Measurements from ENCODE around the gene TBL1XR1.
A peak's percentile ranks its signal among the peaks of the same experiment; 100 is the strongest.

The TBL1XR1 gene

DNA sequence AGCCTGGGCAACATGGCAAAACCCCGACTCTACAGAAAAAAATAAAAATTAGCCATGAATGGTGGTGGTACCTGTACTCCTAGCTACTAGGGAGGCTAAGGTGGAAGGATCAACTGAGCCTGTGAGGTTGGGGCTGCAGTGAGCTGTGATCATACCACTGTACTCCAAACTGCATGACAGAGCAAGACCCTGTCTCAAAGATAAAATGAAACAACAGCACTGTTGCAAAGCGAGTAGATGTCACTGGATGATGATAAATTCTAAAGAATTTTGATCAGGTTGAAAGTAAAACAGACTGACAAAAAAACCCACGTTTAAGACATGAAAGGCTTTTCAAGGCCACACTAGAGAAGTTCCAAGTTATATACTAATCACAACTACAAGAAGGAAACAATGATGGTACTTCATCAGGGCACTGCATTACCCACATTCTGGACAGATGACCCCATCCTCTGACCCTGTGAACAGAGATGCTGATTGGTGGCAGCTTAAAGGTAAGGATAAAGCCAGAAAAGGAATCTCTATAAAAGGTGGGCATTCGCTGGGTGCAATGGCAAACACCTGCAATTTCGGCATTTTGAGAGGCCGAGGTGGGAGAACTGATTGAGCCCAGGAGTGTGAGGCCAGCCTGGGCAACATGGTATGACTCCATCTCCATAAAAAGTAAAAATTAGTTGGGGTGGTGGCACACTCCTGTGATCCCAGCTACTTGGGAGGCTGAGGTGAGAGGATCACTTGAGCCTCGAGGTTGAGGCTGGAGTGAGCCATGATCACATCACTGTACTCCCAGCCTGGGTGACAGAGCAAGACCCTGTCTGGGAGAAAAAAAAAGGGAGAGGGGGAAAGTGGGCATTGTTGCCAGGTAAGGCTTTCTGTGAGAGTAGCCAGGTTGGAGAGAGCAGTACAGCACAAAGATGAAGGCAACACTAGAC, 59.2 kb downstream of the TBL1XR1 start:
- no peak for DNase-seq

DNA sequence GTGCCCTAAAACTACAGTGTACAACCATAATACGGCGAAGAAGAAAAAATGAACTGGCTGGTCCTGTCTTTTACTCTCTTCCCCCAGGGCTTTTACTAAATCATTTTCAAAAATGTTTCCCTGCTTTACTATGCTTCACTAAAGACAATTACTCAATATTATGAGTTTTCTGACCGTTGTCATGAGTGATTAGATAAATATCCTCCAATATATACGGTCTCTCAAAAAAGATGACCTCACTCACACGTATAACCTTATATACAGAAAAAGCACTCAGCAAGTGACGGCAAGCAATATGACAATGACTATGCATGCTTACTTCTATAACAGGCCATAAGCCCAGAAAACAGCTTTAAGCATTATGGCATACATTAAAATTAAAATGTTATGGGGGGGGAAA, 60.5 kb downstream of the TBL1XR1 start:
- no peak for DNase-seq

DNA sequence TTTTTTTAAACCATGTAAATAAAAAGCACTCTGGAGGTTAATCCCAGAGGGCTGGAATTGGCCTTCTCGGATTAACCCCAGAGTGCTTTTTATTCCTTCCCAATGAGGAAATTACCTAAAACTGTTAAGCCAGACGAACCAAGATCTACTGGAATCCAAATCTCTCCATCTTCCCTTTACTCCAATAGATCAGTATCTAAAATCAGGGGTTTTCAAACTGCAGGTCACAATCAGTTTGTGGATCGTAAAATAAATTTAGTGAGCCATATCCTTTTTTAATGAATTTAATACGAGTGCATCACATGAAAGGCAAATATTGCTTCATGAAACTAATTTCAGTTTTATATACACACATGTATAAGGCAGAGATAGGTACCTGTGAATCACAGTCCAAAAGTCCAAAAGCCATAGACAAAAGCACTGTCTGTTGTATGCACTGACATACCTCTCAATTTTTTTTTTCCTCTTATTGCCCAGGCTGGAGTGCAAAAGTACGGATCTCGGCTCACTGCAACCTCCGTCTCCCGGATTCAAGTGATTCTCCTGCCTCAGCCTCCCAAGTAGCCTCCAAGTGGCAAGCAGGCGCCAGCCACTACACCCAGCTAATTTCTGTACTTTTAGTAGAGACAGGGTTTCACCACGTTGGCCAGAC, 61.3 kb downstream of the TBL1XR1 start:
- DNase-seq: no peak

DNA sequence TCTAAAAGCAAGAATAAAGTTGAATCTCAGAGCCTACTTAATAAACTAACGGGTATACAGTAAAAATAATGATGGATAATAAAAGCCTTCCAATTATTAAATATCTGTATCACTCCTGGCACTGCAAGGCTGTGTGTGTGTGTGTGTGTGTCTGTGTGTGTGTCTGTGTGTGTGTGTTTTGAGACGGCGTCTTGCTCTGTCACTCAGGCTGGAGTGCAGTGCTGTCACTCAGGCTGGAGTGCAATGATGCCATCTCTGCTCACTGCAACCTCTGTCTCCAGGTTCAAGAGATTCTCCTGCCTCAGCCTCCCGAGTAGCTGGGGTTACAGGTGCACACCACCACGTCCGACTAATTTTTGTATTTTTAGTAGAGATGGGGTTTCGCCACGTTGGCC, 62.5 kb downstream of the TBL1XR1 start:
- DNase-seq: no peak

DNA sequence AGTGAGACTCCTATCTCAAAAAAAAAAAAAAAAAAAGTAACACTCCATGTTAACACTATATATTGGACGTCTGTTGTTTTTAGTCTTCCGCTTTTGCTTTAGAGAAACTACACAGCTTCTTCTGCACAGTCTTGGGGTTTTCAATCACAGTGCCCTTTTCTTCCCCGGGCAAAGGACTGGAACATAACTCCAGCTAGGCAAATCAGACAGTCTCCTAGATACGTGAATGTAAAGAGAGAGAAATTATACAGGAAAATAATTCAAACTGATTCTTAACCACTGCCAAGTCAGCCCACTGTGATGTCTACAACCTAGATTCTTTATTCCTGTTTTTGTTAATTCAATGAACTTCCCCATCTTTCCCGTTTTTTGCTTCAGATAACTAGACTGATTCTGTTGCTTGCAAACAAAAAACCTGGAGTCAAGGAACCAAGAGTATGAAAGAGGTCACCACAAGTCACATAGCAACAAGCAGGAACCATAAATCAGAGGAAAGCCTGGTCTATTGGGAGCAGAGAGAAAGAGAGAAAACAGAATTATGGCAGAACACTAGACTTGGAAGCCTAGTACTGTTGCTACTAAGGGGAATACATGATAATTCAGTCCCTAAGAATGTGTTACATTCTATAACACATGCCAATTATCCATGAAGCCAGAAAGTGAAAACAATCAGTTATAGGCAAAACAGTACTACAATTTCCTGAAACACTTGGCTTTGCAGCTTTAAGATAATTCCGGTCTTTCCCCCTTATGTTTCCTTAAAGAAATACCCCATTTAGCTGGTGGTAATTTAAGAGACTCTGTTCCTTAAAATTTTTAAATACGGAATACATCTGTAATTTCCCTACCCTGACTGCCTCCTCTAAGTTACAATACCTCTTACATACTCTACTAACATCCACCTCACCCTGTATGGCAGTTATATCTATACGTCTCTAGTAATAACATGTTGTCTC, 63.1 kb downstream of the TBL1XR1 start:
- DNase-seq: peak in 2 of 3 donors; percentile 39 to 43

DNA sequence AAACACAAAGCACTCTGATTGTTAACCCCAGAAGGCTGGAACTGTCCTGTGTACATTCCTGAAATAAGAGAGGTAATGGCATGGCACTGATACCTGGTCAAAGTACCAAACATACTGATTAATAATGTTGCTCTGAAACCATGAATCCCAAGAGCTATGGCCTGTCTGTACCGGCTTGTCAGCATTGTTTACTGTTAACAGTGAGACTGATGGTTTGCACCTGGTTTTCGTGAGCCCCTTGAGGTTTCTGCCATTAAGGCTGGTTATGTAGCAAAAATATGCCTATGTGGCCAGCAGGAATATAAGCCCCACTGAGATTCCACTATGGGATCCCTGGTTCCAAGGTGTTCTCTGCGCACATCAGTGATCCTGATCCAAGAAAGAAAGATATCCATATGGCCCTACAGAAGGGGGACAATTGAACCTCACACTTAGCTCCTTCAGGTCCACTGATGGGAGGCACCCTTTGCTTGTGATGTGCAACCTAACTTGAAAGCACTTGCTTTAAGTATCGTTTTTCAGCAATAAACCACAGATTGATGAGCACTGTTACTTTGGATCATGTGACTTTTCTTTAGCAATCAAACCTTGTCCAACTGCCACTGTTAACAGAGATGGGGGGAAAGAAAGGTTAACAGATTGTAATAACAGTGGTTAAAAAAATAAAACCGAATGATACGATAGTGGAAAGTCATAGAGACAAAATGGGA, 65.2 kb downstream of the TBL1XR1 start:
- no peak for DNase-seq

DNA sequence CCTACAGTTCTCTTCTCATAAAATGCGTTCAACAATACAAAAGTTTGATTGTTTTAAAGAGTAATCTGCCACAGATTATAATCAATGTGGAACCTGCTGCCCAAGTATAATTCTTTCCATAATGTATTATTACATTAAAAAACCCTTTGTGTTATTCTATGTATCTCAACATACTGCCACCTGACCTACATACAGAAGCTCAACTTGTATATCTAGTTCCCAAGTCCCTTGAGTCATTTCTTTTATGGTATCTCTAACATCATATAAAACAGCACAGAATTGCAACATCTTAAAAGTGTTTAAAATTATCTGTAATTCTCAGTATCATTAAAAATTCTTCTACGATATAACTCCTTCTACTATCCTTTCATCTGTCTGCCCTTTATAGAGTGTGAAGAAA, 70.3 kb downstream of the TBL1XR1 start:
- DNase-seq: no peak

DNA sequence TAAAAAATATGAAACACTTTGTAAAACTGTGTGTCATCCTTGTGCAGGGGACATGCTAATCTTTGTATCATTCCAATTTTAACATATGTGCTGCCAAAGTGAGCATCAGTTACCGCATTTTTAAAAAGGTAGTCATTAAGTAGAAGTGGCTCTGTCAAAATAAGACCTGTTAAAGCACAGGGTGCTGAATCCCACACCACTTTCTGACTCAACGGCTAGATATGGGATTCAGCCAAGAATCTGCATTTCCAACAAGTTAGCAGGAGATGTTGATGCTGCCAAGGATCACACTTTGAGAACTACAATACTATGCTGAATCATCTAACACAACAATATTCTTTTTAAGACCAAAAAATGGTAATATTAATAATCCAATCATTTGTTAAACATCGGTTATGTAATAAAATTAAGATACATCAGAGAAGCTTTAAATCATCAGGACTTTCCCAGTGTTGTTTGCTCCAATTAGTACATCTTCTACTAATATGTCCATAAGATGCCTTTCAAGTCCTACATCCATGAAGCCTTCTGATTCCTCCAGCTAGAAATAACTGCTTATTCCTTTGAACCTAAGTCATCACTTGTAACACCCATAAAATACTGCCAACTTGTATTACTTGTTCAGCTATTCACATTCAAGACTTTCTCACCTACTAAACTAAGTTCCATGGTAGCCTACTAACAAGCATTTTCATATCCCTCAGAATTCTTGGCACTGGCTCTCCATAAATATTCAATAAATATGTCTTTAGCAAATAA, 71.1 kb downstream of the TBL1XR1 start:
- no peak for DNase-seq

DNA sequence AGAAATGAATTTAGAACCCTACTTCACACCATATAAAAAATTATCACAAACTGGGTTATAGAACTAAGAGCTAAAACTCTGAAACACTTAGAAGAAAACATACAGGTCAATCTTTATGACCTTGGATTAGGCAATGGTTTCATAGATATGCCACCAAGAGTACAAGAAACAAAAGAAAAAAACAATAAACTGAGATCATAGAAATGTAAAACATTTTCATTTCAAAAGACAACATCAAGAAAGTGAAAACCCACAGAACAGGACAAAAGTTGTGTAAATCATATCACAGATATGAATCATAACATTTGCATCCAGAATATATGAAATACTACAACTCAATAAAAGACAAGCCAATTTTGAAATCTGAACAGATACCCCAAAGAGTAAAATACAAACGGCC, 72.4 kb downstream of the TBL1XR1 start:
- DNase-seq: no peak

DNA sequence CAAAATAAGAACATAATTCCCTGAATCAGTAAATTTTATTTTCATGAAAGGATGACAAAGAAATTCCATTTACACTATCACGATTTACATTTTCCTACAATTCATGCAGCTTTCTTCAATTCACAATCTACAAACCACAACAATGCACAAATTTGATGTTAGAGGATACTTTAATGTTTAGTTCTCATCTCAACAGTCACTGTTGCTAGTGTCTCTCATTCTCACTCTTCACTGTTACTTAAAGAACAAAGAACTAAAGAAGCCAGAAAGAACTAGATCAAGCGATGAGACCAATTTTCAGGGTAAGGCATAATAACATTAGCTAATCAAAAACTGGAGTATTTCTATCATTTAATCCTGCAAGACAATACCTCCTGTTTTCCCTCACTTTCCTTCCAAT, 73.5 kb downstream of the TBL1XR1 start:
- no peak for DNase-seq

DNA sequence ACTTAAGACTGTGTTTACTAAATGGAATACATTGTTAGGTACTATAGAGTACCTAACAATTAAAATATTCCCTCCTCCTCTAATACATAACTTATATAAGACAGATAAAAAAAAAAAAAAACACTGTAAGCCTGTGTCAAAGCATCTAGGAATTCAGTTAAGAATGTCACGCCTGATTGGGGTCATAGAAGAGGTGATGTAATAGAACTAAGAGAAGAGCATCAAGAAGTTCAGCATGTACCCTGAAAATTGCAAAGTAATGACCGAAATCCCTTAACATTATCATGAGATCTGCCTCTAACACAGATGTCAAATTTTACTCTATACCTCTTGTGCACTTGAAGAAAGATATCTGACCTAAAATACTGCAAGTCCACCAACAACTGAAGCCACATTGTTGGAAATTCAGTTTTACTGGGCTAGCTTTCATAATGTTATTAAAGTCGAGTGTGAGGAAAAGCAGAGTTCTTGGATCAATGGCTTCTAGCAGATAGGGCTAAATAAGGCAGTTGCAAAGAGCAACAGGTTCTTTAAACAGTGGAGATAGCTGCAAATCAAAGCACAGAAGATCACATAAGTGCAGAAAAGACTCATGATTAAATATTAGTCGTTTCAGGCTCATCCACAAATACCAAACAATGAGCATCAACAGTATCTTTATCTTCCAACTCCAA, 75.0 kb downstream of the TBL1XR1 start:
- DNase-seq: no peak

DNA sequence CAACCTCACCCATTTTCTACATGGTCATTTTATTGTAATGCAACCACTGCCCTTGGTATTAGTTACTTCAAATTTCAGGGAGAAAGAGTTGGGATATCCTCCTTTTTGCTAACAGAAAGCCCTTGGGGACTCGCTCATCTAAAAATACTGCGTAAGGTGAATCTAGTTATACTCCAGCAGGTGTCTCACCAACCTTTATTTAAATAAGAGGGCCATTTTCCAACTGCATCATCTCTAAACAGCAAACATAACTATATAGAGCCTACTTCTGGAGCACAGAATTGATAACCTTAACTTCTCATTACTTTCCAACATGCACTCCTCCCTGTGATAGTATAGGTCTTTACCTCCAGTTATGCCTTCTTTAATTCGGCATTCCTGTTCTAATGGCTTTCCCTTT, 77.5 kb downstream of the TBL1XR1 start:
- DNase-seq: no peak

DNA sequence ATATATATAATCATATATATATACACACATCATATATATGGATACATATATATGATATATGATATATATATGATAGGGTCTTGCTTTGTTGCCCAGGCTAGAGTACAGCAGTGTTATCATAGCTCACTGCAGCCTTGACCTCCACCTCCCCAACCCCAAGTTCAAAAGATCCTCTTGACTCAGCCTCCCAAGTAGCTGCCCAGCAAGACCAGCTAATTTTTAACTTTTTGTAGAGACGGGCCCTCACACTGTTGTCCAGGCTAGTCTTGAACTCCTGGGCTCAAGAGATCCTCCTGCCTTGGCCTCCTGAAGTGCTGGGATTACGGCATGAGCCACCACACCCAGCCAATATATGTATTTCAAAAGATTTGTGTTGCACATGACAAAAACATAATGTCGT, 83.0 kb downstream of the TBL1XR1 start:
- no peak for DNase-seq

DNA sequence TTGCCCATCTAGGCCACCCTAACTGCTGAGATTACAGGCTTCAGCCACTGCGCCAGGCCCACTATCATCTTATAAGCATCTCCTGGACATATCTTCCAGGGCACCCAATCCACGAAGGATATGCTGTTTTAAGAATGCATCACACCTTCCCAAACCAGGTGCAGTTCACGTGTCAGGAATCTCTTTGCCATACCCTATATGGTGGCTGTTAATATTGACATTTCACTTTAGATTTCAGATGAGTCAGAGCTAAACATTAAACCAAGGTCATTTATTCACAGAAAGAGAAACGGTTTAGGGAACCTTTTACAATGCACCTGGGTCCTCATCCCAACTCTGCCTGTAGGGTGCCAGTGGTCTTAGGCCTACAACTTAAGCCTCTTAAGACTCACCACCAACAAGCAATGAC, 85.7 kb downstream of the TBL1XR1 start:
- DNase-seq: no peak

DNA sequence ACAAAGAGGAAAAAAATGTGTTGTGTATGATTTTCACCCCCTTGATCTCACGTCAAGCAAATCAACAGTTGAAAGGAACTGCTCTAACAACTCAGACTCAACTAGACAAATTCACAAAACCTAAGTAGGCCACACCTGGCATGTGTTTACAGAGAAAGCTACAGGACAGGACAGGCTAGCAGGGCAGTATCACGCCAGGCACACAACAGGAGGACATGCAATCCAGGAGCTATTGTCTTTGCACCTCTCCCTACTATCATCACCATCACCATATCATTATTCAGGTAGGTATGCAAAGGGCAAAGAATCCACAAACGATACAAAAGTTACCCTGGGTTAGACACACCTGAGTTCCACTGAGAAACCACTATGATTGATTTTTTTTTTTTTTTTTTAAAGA, 86.4 kb downstream of the TBL1XR1 start:
- no peak for DNase-seq

DNA sequence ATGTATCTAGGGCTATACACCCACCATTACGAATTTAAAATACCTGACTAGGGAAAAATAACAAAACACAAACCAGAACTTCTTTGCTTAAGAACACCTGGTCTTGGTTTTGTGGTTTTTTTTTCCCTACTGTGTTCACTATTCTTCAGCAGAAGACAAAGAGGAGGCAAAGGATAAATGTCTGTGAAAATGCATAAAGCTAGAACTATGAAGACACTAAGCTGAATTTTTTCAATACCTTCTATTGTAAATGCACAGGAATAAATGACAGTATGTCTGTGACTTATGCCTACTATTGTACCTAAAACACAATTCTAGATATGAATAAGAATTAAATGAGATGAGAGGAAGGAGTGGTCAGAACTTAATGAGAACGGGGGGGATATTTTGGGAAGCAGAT, 86.9 kb downstream of the TBL1XR1 start:
- DNase-seq: no peak

DNA sequence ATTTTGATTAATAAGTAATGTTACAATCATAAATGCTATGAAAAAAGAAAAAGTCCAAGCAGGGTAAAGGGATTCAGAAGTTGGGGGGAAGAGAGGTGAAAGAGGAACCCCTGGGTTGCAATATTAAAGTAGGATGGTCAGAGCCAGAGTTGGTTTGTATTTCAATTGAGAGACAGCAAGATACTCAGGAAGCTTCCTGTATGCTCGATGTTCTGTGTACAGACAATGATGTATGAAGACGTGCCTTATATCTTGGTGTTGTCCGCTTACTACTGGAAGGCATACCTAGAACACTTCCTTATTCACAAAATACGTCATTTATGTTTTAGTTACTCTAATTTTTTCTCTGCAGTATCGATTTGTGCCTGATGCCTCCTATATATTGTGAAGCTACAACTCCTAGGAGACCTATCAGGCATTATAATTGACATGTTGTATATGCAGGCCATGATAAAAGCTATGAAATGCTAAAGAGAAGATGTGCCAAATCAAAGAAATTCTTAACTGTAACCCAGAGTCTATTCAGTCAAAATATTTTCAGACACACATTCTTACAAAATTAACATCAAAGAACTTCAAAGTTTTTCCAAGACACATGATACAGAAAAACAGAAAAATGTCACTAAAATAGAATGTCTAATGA, 87.5 kb downstream of the TBL1XR1 start:
- DNase-seq: peak in 1 of 3 donors; percentile 7

DNA sequence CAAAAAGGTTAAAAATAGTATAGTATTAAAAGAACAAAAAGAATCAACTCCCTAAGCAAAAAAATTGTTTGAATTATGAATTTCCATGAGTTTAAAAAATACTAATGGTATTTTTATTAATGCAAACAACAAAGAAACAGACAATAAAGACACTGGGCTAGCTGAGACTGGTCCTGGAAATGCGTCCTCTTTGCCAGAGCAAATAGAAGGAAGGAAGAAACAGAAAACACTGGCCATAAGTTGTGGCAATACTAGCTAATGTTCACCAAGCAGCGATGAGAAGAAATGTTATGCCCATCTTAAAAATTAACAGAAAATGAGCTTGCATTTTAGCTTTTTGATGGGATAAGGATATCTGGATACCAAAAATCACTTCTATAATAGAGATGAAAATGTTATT, 88.6 kb downstream of the TBL1XR1 start:
- no peak for DNase-seq

DNA sequence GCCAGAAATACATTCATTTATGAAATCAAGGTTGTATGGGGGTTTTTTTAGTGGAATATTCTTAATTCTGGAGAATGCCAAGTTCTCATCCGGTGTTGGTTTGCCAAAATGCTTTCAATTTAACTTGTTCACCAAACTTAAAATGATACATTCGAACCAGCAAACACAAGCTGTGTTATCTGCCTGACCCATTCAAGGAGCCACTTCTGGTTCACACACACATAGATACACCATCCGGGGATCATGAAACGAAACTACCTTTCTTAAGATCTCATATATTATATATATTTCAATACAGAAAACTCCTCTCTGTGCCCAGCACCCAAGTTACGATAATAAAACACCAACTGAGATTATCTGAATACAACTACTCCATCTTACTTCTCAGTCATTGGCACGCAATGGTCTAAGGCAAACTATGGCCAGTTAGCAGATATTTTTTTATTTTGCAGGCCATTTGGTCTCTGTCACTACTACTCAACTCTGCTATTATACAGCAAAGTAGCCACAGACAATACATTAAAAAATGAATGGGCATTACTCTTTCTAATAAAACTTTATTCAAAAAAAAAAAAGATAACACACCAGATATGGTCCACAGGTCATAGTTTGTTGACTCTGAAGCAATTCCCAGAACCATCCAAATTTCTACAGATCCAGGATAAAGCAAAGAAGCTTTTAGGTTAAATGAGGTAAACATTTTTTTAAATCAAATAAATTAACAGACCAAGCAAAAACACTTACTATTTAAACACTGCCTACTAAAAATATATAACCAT, 89.6 kb downstream of the TBL1XR1 start:
- no peak for DNase-seq

DNA sequence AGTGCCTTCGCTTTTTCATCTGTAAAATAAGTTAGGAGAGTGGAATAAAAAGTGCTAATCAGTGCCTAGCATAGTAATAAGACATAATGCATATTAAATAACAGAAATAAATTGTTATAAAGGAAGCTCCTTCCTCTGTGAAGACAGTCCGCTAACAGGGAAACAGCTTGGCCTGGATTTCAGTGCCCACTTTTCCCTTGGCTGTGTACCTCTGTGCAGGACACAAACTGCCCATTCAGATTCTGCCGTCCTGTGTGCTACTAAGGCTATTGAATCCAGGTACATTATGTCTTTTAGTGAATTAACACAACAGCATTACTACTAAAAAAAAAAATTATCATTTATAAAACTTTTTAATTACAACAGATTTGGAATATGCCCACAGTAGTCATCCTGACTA, 90.7 kb downstream of the TBL1XR1 start:
- no peak for DNase-seq

Measured in suppressor macrophage treated with lipopolysaccharide for 1 hour (primary cell).